ENCODE results near the gene TRMU.

DNA sequence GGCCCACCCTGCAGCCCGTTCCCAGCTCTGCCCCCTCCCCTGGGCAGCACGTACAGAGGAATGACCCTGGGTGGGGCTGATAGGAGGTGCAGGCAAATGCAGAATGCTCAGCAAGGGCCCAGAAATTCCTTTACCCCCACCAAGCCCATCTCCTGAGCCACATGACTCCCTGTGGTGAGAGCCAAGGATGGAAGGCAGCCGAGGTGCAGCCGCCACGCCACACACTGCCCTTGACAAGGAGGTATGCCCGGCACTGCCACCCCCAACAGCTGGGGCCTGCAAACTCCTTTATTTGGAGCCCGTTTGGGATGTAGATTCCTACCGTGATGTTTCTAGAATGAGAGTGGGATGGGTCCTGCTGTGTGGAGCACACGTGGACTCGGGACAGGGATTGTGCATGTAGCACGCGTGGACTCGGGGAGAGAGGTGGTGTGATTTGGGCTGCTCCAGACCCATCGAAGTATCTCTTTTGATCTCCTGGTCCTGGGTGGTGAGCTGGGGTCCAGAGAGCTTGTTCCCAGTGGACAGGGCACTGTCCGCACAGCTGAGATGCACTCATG is 25.9 kb upstream of the TRMU start:
- TF ChIP-seq, protein P1, sequence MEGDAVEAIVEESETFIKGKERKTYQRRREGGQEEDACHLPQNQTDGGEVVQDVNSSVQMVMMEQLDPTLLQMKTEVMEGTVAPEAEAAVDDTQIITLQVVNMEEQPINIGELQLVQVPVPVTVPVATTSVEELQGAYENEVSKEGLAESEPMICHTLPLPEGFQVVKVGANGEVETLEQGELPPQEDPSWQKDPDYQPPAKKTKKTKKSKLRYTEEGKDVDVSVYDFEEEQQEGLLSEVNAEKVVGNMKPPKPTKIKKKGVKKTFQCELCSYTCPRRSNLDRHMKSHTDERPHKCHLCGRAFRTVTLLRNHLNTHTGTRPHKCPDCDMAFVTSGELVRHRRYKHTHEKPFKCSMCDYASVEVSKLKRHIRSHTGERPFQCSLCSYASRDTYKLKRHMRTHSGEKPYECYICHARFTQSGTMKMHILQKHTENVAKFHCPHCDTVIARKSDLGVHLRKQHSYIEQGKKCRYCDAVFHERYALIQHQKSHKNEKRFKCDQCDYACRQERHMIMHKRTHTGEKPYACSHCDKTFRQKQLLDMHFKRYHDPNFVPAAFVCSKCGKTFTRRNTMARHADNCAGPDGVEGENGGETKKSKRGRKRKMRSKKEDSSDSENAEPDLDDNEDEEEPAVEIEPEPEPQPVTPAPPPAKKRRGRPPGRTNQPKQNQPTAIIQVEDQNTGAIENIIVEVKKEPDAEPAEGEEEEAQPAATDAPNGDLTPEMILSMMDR (conservative IDR thresholded peaks at IDR 0.05; ENCODE audit: low read depth, low read length), result no peak
- no peak for TF ChIP-seq EZH2 (IDR thresholded peaks at IDR 0.05; ENCODE audit: borderline replicate concordance, low read depth, low read length, poor library complexity, severe bottlenecking)

Measured in A673 (cell line).